Measurements from ENCODE around the gene LHFPL3. TPM values are rescaled to one million over a fixed set of nuclear protein-coding genes. Genes with fewer than 3 reads are reported as not detected.

The LHFPL3 gene
- total RNA-seq, 2 donors from 2014 or later, result not detected

- Histone ChIP-seq H3K4me3 (no peak overlapping the region), H3K36me3 (no peaks in the 10 kb centered on the region), H3K27me3 (no peaks in the 10 kb centered on the region), H3K4me1 (no peaks in the 10 kb centered on the region), H3K27ac (no peak overlapping the region), H3K9me3 (no peaks in the 10 kb centered on the region)
- DNase-seq (ENCODE audit: low spot score), result no peak
- no peak for TF ChIP-seq CTCF (IDR thresholded peaks at IDR 0.05)
These were observed 333.2 kb downstream of the LHFPL3 start for GRCh38 chr7:104661575-104661974.

GRCh38 chr7:104664648-104665047 is 336.2 kb downstream of the LHFPL3 start:
- Histone ChIP-seq H3K27ac (no peak overlapping the region), H3K4me3 (no peak overlapping the region), H3K9me3 (no peaks in the 10 kb centered on the region), H3K36me3 (no peaks in the 10 kb centered on the region), H3K4me1 (no peaks in the 10 kb centered on the region), H3K27me3 (no peaks in the 10 kb centered on the region)
- no peak for DNase-seq (ENCODE audit: low spot score)
- no peak for TF ChIP-seq CTCF (IDR thresholded peaks at IDR 0.05)

- H3K27ac ChIP-seq, result no peak overlapping the region
- no peaks in the 10 kb centered on the region for H3K36me3 ChIP-seq
- H3K4me3 ChIP-seq, result no peak overlapping the region
- no peaks in the 10 kb centered on the region for H3K4me1 ChIP-seq
- H3K9me3 ChIP-seq, result no peaks in the 10 kb centered on the region
- no peaks in the 10 kb centered on the region for H3K27me3 ChIP-seq
- TF ChIP-seq CTCF (IDR thresholded peaks at IDR 0.05), result no peak
- no peak for DNase-seq (ENCODE audit: low spot score)
These were observed 349.2 kb downstream of the LHFPL3 start for GRCh38 chr7:104677587-104677986.

GRCh38 chr7:104679085-104679484 is 350.7 kb downstream of the LHFPL3 start:
- Histone ChIP-seq H3K27me3 (no peaks in the 10 kb centered on the region), H3K4me1 (no peaks in the 10 kb centered on the region), H3K9me3 (no peaks in the 10 kb centered on the region), H3K27ac (no peak overlapping the region), H3K36me3 (no peaks in the 10 kb centered on the region), H3K4me3 (no peak overlapping the region)
- no peak for TF ChIP-seq CTCF (IDR thresholded peaks at IDR 0.05)
- no peak for DNase-seq (ENCODE audit: low spot score)

- Histone ChIP-seq H3K4me1 (no peaks in the 10 kb centered on the region), H3K9me3 (no peaks in the 10 kb centered on the region), H3K27me3 (no peaks in the 10 kb centered on the region), H3K27ac (no peak overlapping the region), H3K36me3 (no peaks in the 10 kb centered on the region), H3K4me3 (no peak overlapping the region)
- no peak for TF ChIP-seq CTCF (IDR thresholded peaks at IDR 0.05)
- DNase-seq (ENCODE audit: low spot score), result no peak
These were observed 357.9 kb downstream of the LHFPL3 start for GRCh38 chr7:104686286-104686685.

- no peak for TF ChIP-seq CTCF (IDR thresholded peaks at IDR 0.05)
- H3K36me3 ChIP-seq, result no peaks in the 10 kb centered on the region
- H3K9me3 ChIP-seq, result peaks cover 0 to 8% of the 10 kb centered on the region in 2 donors
- H3K27me3 ChIP-seq, result no peaks in the 10 kb centered on the region
- no peak overlapping the region for H3K4me3 ChIP-seq
- H3K4me1 ChIP-seq, result no peaks in the 10 kb centered on the region
- H3K27ac ChIP-seq, result no peak overlapping the region
- no peak for DNase-seq (ENCODE audit: low spot score)
These were observed 366.3 kb downstream of the LHFPL3 start for GRCh38 chr7:104694710-104695109.
